WERI-Rb-1 (cell line): ENCODE data around the gene GRIK2.

ENCODE experiments used
- DNase-seq: peaks from one replicate; pipeline ENCODE4 v3.0.0-alpha.2; 2020
- H3K27ac ChIP-seq: fragments of 250-450 bp; sonication (Bioruptor Pico); 2 replicates; pipeline ENCODE4 v1.5.1; 2020; ENCODE audit warnings: mild to moderate bottlenecking, moderate library complexity
- H3K27me3 ChIP-seq: fragments of 250-450 bp; sonication (Bioruptor Pico); 2 replicates; pipeline ENCODE4 v1.5.1; 2021; ENCODE audit warnings: mild to moderate bottlenecking, low read depth, moderate library complexity; ENCODE audit not compliant: insufficient read depth, severe bottlenecking
- H3K36me3 ChIP-seq: fragments of 250-450 bp; sonication (Bioruptor Pico); 2 replicates; pipeline ENCODE4 v1.5.1; 2020; ENCODE audit warnings: mild to moderate bottlenecking, moderate library complexity
- H3K4me3 ChIP-seq: 2 replicates; pipeline ENCODE4 v1.5.1; 2011; ENCODE audit warnings: low read depth, mild to moderate bottlenecking, control low read depth, low read length
- H3K9me3 ChIP-seq: fragments of 250-450 bp; sonication (Bioruptor Pico); 2 replicates; pipeline ENCODE4 v1.5.1; 2021; ENCODE audit warnings: mild to moderate bottlenecking, moderate library complexity; ENCODE audit not compliant: severe bottlenecking
- CTCF ChIP-seq: IDR thresholded peaks from 2 replicates; pipeline ENCODE4 v1.5.1; 2011; ENCODE audit warnings: low read depth, mild to moderate bottlenecking, control low read depth, inconsistent platforms, low read length

Gene GRIK2

GRCh38 chr6:101840100-101840499, 446.6 kb downstream of the GRIK2 start:
- Histone ChIP-seq H3K9me3 (no peaks in the 10 kb centered on the region), H3K27ac (no peak overlapping the region), H3K4me3 (no peak overlapping the region), H3K27me3 (no peaks in the 10 kb centered on the region), H3K36me3 (no peaks in the 10 kb centered on the region)
- no peak for DNase-seq
- TF ChIP-seq CTCF, result no peak

- H3K9me3 ChIP-seq, result no peaks in the 10 kb centered on the region
- no peak overlapping the region for H3K27ac ChIP-seq
- no peaks in the 10 kb centered on the region for H3K27me3 ChIP-seq
- DNase-seq, result no peak
- H3K36me3 ChIP-seq, result no peaks in the 10 kb centered on the region
- no peak for TF ChIP-seq CTCF
- H3K4me3 ChIP-seq, result no peak overlapping the region
Measured at GRCh38 chr6:101845172-101845571, 451.7 kb downstream of the GRIK2 start.

GRCh38 chr6:101845621-101846020, 452.1 kb downstream of the GRIK2 start:
- no peaks in the 10 kb centered on the region for H3K27me3 ChIP-seq
- no peak for DNase-seq
- no peak overlapping the region for H3K4me3 ChIP-seq
- no peaks in the 10 kb centered on the region for H3K36me3 ChIP-seq
- no peak for TF ChIP-seq CTCF
- H3K27ac ChIP-seq, result no peak overlapping the region
- H3K9me3 ChIP-seq, result no peaks in the 10 kb centered on the region

- no peaks in the 10 kb centered on the region for H3K9me3 ChIP-seq
- no peak for TF ChIP-seq CTCF
- no peak for DNase-seq
- H3K36me3 ChIP-seq, result no peaks in the 10 kb centered on the region
- H3K27ac ChIP-seq, result no peak overlapping the region
- no peaks in the 10 kb centered on the region for H3K27me3 ChIP-seq
- H3K4me3 ChIP-seq, result no peak overlapping the region
Measured at GRCh38 chr6:101847690-101848089, 454.2 kb downstream of the GRIK2 start.

GRCh38 chr6:101851911-101852310, 458.4 kb downstream of the GRIK2 start:
- H3K9me3 ChIP-seq, result no peaks in the 10 kb centered on the region
- no peaks in the 10 kb centered on the region for H3K27me3 ChIP-seq
- no peaks in the 10 kb centered on the region for H3K36me3 ChIP-seq
- no peak overlapping the region for H3K27ac ChIP-seq
- no peak for DNase-seq
- no peak for TF ChIP-seq CTCF
- no peak overlapping the region for H3K4me3 ChIP-seq

- H3K36me3 ChIP-seq, result no peaks in the 10 kb centered on the region
- no peak overlapping the region for H3K4me3 ChIP-seq
- H3K27ac ChIP-seq, result no peak overlapping the region
- H3K27me3 ChIP-seq, result no peaks in the 10 kb centered on the region
- DNase-seq, result no peak
- no peaks in the 10 kb centered on the region for H3K9me3 ChIP-seq
- no peak for TF ChIP-seq CTCF
Measured at GRCh38 chr6:101853231-101854085, 459.9 kb downstream of the GRIK2 start.
